ENCODE results near the gene DNAJC7. TPM values are rescaled to one million over a fixed set of nuclear protein-coding genes. Genes with fewer than 3 reads are reported as not detected.

Gene DNAJC7
- total and polyA plus RNA-seq, 9 of the 15 experiments (the other 6 are each of a cell fraction or from before 2014, with no cell fraction given), result 85.8 to 262 (median 157) TPM

GRCh38 chr17:41930009-41930832, 87.0 kb downstream of the DNAJC7 start, which contains the start of gene ODAD4 (continued):
- TF ChIP-seq JUNB (CRISPR knock-in tag; conservative IDR thresholded peaks at IDR 0.05) (no peak), SRSF3 (IDR thresholded peaks at IDR 0.05; ENCODE audit: insufficient read depth, low read length) (no peak), ZNF644 (tag; IDR thresholded peaks at IDR 0.05; ENCODE audit: low read depth) (no peak), ZFPM2 (CRISPR knock-in tag; IDR thresholded peaks at IDR 0.05) (no peak), ZNF384 (IDR thresholded peaks at IDR 0.05; ENCODE audit: low read depth, low read length) (no peak), ZNF511 (CRISPR knock-in tag; IDR thresholded peaks at IDR 0.05) (no peak), ZNF282 (CRISPR knock-in tag; IDR thresholded peaks at IDR 0.05) (no peak), HCFC1 (IDR thresholded peaks at IDR 0.05; ENCODE audit: low read depth, low read length) (peak; percentile 49; the same call in 1 of the 2 replicates), ZBTB17 (CRISPR knock-in tag; IDR thresholded peaks at IDR 0.05) (no peak), RFX5 (IDR thresholded peaks at IDR 0.05; ENCODE audit: low read depth, low read length) (no peak), ZNF695 (CRISPR knock-in tag; IDR thresholded peaks at IDR 0.05) (no peak), TBP (optimal IDR thresholded peaks at IDR 0.05; ENCODE audit: low read depth, low read length) (peak; percentile 89), ZNF197 (CRISPR knock-in tag; IDR thresholded peaks at IDR 0.05; ENCODE audit: low read depth) (no peak), SMAD4 (CRISPR knock-in tag; conservative IDR thresholded peaks at IDR 0.05) (peak; percentile 67; the same call in 1 of the 2 replicates), BCOR (IDR thresholded peaks at IDR 0.05) (peak; percentile 97), TAL1 (IDR thresholded peaks at IDR 0.05) (no peak), GATA2 (CRISPR knock-in tag; IDR thresholded peaks at IDR 0.05) (no peak), FOXP1 (CRISPR knock-in tag; IDR thresholded peaks at IDR 0.05) (peak; percentile 68; the same call in 1 of the 2 replicates), ERF (CRISPR knock-in tag; IDR thresholded peaks at IDR 0.05) (no peak), TFAP4 (CRISPR knock-in tag; IDR thresholded peaks at IDR 0.05; ENCODE audit: borderline replicate concordance) (peak; percentile 87), ATF4 (CRISPR knock-in tag; IDR thresholded peaks at IDR 0.05) (no peak), POLR2AphosphoS2 (IDR thresholded peaks at IDR 0.05; ENCODE audit: low read length) (no peak), MTA3 (IDR thresholded peaks at IDR 0.05; ENCODE audit: borderline replicate concordance) (peak; percentile 81; the same call in 1 of the 2 replicates), GTF3C2 (IDR thresholded peaks at IDR 0.05; ENCODE audit: borderline replicate concordance, extremely low read depth, insufficient read length) (no peak), CBFA2T2 (conservative IDR thresholded peaks at IDR 0.05) (no peak), ZNF121 (CRISPR knock-in tag; conservative IDR thresholded peaks at IDR 0.05) (no peak)
